H1 (cell line): ENCODE measurements around the gene KREMEN1. TPM values are rescaled to one million over a fixed set of nuclear protein-coding genes. Genes with fewer than 3 reads are reported as not detected.
A peak's percentile ranks its signal among the peaks of the same experiment; 100 is the strongest.

Experiments
- KDM1A ChIP-seq: fragments of 200-600, 300-600 bp; sonication (generic); IDR thresholded peaks from 2 replicates; pipeline ENCODE4 v1.7.1; 2016; ENCODE audit warnings: mild to moderate bottlenecking, low read length, borderline replicate concordance
- ZNF274 ChIP-seq: IDR thresholded peaks from 2 replicates; pipeline ENCODE4 v1.7.0; 2012; ENCODE audit warnings: low read length, borderline replicate concordance; ENCODE audit errors: extremely low read depth
- polyA plus RNA-seq, 7 experiments: library from polyadenylated mRNA; depleted of rRNA in 3 of 7; stranded (reverse) in 5 of 7; unstranded in 2 of 7; fragments of >200 nt in 5 of 7; fragments of 200-250 nt in 2 of 7; gene quantifications; 1 replicate in 5 of 7; 2 replicates in 1 of 7; 4 replicates in 1 of 7; pipeline versions ENCODE4 v1.2.1 to v1.2.3, GENCODE V29; 2011 to 2013; ENCODE audit warnings: missing spikeins in 2 of 7, mixed read lengths in 2 of 7
- total RNA-seq: library from RNA; stranded (reverse); fragmentation: NEBNext Ultra II Directional; extraction: Animal tissue kit (Norgen Biotek cat#: 25700); gene quantifications from 2 replicates; pipeline ENCODE4 v1.2.1, GENCODE V29; 2021

Gene KREMEN1
- total and polyA plus RNA-seq, 2 of the 8 experiments (the other 6 are each of a cell fraction or from before 2014, with no cell fraction given), result 2.1 to 3.2 TPM

DNA sequence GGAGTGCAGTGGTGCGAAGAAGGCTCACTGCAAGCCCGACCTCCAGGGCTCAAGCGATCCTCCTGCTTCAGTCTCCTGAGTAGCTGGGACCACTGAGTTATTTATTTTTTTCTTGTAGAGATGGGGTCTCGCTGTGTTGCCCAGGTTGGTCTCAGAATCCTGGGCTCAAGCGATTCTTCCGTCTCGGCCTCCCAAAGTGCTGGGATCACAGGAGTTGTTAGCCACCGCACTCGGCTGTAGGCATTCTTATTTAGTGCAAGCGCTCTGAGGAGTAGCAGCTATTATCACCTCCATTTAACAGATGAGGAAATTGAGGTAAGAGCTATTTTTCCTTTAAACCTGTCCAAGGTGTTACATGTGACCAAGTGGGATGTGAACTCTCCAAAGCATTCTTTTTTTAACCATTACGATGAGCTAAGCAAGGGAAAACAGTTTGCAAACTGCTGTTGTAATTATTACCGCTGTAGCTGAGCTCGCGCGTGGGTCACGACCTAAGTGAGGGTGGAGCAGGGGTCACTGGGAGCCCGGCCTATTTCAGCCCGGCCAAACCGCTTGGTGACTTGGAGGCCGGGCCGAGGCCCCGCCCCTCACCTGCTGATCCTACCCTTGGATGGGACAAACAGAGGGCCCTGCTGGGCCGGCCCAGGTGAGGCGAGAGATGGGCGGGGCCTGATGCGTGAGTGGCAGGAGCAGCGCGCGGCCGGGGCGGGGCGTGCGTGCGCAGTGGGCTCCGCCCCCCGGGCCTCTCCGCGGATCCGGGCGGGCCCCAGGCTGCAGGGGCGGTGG is 449 bp upstream of the KREMEN1 start (continued):
- TF ChIP-seq ZNF274 (no peak), KDM1A (peak; percentile 86)
